ENCODE data around the gene SUN1. TPM values are rescaled to one million over a fixed set of nuclear protein-coding genes. Genes with fewer than 3 reads are reported as not detected.

Gene SUN1
- total RNA-seq, 1 donor from 2014 or later = 111 TPM

- Histone ChIP-seq H3K4me1 (no peaks in the 10 kb centered on the region), H3K9me3 (no peaks in the 10 kb centered on the region), H3K36me3 (peaks cover 65% of the 10 kb centered on the region), H3K27ac (no peak overlapping the region), H3K4me3 (no peak overlapping the region), H3K27me3 (ENCODE audit: low read depth) (no peaks in the 10 kb centered on the region)
- no peak for TF ChIP-seq CTCF (IDR thresholded peaks at IDR 0.05)
- no peak for DNase-seq
- ATAC-seq = no peak
- intact Hi-C loops (cut with DNase I) = no loop called here
Observed at GRCh38 chr7:889391-889790, 57.1 kb downstream of the SUN1 start.

GRCh38 chr7:890868-891267, 58.6 kb downstream of the SUN1 start:
- Histone ChIP-seq H3K27me3 (ENCODE audit: low read depth) (no peaks in the 10 kb centered on the region), H3K9me3 (no peaks in the 10 kb centered on the region), H3K36me3 (peaks cover 78% of the 10 kb centered on the region), H3K27ac (no peak overlapping the region), H3K4me1 (no peaks in the 10 kb centered on the region), H3K4me3 (no peak overlapping the region)
- intact Hi-C loops (cut with DNase I) = no loop called here
- no peak for TF ChIP-seq CTCF (IDR thresholded peaks at IDR 0.05)
- ATAC-seq (no peak), DNase-seq (no peak)

- Histone ChIP-seq H3K27ac (no peak overlapping the region), H3K4me1 (no peaks in the 10 kb centered on the region), H3K27me3 (ENCODE audit: low read depth) (no peaks in the 10 kb centered on the region), H3K4me3 (no peak overlapping the region), H3K36me3 (peaks cover 78% of the 10 kb centered on the region), H3K9me3 (no peaks in the 10 kb centered on the region)
- DNase-seq = no peak
- no peak for ATAC-seq
- no peak for TF ChIP-seq CTCF (IDR thresholded peaks at IDR 0.05)
- intact Hi-C loops (cut with DNase I) = no loop called here
Observed at GRCh38 chr7:891291-891690, 59.0 kb downstream of the SUN1 start.

- Histone ChIP-seq H3K9me3 (no peaks in the 10 kb centered on the region), H3K4me3 (no peak overlapping the region), H3K27ac (no peak overlapping the region), H3K36me3 (peaks cover 78% of the 10 kb centered on the region), H3K4me1 (no peaks in the 10 kb centered on the region), H3K27me3 (ENCODE audit: low read depth) (no peaks in the 10 kb centered on the region)
- intact Hi-C loops (cut with DNase I) = no loop called here
- DNase-seq = no peak
- ATAC-seq = no peak
- TF ChIP-seq CTCF (IDR thresholded peaks at IDR 0.05) = no peak
Observed at GRCh38 chr7:891805-892204, 59.5 kb downstream of the SUN1 start.

GRCh38 chr7:892648-893593, 60.6 kb downstream of the SUN1 start:
- intact Hi-C loops (cut with DNase I) = no loop called here
- TF ChIP-seq CTCF (IDR thresholded peaks at IDR 0.05) = no peak
- H3K27ac ChIP-seq = no peak overlapping the region

More at GRCh38 chr7:892648-893593, 60.6 kb downstream of the SUN1 start:
- ATAC-seq = no peak
- H3K36me3 ChIP-seq = peaks cover 78% of the 10 kb centered on the region
- no peak for DNase-seq
- H3K4me1 ChIP-seq = peaks cover 6% of the 10 kb centered on the region
- no peaks in the 10 kb centered on the region for H3K9me3 ChIP-seq
- no peak overlapping the region for H3K4me3 ChIP-seq
- no peaks in the 10 kb centered on the region for H3K27me3 ChIP-seq (ENCODE audit: low read depth)
